ENCODE data around the gene RUFY3. TPM values are rescaled to one million over a fixed set of nuclear protein-coding genes. Genes with fewer than 3 reads are reported as not detected.
"Not testable (repeated sequence)": the region's sequence is repeated elsewhere in the genome, so short reads cannot be mapped to it uniquely, and the experiment has no call there.

Gene RUFY3
- polyA plus RNA-seq, 2 of the 4 experiments (the other 2 are of a cell fraction), result 8.1 to 20.8 TPM

DNA sequence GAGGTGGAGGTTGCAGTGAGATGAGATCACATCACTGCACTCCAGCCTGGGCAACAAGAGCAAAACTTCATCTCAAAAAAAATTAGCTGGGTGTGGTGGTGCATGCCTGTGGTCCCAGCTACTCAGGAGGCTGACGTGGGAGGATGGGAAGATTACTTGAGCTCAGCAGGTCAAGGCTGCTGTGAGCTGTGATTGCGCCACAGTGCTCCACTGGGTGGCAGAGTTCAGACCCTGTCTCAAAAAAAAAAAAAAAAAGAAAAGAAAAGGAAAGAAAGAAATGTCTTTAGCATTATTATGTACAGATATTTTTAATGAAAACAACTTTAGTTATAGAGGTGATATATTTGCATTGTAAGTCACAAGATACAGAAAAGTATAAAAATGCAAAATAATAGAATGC, 14.2 kb downstream of the RUFY3 start:
- TF ChIP-seq RAD21 (conservative IDR thresholded peaks at IDR 0.05 in 1 of 2, IDR thresholded peaks at IDR 0.05 in 1 of 2) (0 out of 5 replicates have a peak, but pooled peaks of 1 of the 2 experiments have one; percentile 2), CEBPB (IDR thresholded peaks at IDR 0.05) (peak; percentile 43 to 80; a peak in 3 of 4 replicates), CTCF (IDR thresholded peaks at IDR 0.05) (peak; percentile 21; the same call in 2 of the 3 replicates)
- H3K27ac ChIP-seq, POLR2A ChIA-PET, FAIRE-seq, H3K4me2 ChIP-seq, H3K9me3 ChIP-seq, H3K4me3 ChIP-seq: not testable (repeated sequence)
- DNase-seq (ENCODE audit: low read depth in 1 of 2, low spot score in 1 of 2), result peak in 1 of 2 experiments; percentile 39
- ATAC-seq, result peak in 1 of 2 experiments; percentile 75; a peak in 2 of 6 replicates
- CTCF ChIA-PET, result interaction anchor here (0.9 to 1.2 kb wide), 3 partner anchors 10 to 25 kb away, joined by 3 to 4 read pairs (median 3); no protein-coding TSS in a partner anchor
- WGBS (ENCODE audit: missing lambda C conversion rate), result 56% methylated on average over 2 of the region's 2 CpGs
- peaks cover 27% of the 10 kb centered on the region for H3K4me1 ChIP-seq

DNA sequence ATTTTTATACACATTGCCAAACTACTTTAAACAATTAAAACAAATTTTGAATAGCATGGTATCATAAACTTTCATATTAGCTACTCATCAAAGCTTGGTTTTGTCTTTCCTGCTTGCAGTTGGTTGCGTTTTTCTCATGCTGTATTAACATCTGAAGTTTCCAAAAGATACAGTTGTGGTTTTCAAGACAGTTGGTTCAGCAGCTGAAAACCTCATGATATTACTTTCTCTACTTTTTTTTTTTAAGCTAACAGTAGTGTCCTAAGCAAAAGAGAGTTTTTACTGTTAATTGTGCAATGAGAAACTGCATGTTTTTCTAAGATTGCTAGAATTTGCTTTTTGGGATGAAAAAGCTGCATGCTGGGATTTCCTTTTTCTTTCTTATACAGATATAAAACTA, 15.2 kb downstream of the RUFY3 start:
- no peak for ATAC-seq
- peaks cover 30% of the 10 kb centered on the region for H3K4me1 ChIP-seq

DNA sequence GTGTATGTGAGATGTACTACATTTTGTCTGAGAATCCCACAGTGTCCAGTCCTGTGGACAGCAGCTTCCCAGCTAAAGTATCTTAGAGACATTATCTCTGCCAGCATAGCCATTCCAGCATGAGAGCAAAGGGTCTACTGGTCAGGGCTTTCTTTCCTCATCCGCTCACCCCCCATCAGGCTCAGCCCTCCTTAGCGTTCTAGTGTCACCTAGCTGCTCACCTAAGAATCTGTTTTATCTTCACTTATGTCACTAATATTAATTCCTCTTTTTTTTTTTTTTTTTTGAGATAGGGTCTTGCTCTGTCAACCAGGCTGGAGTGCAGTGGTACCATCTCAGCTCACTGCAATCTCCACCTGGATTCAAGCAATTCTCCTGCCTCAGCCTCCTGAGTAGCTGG, 15.6 kb downstream of the RUFY3 start:
- no peaks in the 10 kb centered on the region for H3K9me3 ChIP-seq
- ATAC-seq (no peak), FAIRE-seq (no peak), DNase-seq (ENCODE audit: low read depth in 1 of 2, low spot score in 1 of 2) (no peak)
- H3K4me3 ChIP-seq, result no peak overlapping the region
- no peak overlapping the region for H3K4me2 ChIP-seq
- WGBS (ENCODE audit: missing lambda C conversion rate), result 86% methylated on average over 2 of the region's 2 CpGs
- CTCF ChIA-PET, result interaction anchor here (0.6 to 1.2 kb wide), 3 partner anchors 10 to 92 kb away, joined by 3 read pairs; no protein-coding TSS in a partner anchor
- TF ChIP-seq RNF2 (IDR thresholded peaks at IDR 0.05; ENCODE audit: borderline replicate concordance, low read depth), result no peak
- no peak for TF ChIP-seq GATA3 (IDR thresholded peaks at IDR 0.05; ENCODE audit: borderline replicate concordance)
- TF ChIP-seq CTCF (IDR thresholded peaks at IDR 0.05), result no peak
- no peak for TF ChIP-seq TFCP2L1 (CRISPR knock-in tag; IDR thresholded peaks at IDR 0.05)
- TF ChIP-seq, protein P1, sequence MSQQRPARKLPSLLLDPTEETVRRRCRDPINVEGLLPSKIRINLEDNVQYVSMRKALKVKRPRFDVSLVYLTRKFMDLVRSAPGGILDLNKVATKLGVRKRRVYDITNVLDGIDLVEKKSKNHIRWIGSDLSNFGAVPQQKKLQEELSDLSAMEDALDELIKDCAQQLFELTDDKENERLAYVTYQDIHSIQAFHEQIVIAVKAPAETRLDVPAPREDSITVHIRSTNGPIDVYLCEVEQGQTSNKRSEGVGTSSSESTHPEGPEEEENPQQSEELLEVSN (IDR thresholded peaks at IDR 0.05; ENCODE audit: borderline replicate concordance, low read depth), result no peak
- TF ChIP-seq FOSB (CRISPR knock-in tag; IDR thresholded peaks at IDR 0.05), result no peak
- TF ChIP-seq, protein P2, sequence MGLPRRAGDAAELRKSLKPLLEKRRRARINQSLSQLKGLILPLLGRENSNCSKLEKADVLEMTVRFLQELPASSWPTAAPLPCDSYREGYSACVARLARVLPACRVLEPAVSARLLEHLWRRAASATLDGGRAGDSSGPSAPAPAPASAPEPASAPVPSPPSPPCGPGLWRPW (IDR thresholded peaks at IDR 0.05), result no peak
- TF ChIP-seq FOSL2 (IDR thresholded peaks at IDR 0.05), result no peak
- TF ChIP-seq FOSL2 (CRISPR knock-in tag; IDR thresholded peaks at IDR 0.05), result no peak
- TF ChIP-seq NFE2L2 (conservative IDR thresholded peaks at IDR 0.05; ENCODE audit: low read length), result no peak
- no peak for TF ChIP-seq HOXA7 (CRISPR knock-in tag; IDR thresholded peaks at IDR 0.05)
- TF ChIP-seq ZNF302 (CRISPR knock-in tag; IDR thresholded peaks at IDR 0.05), result no peak
- no peak for TF ChIP-seq EHF (CRISPR knock-in tag; IDR thresholded peaks at IDR 0.05)
- TF ChIP-seq MYC (IDR thresholded peaks at IDR 0.05; ENCODE audit: borderline replicate concordance, low read length), result no peak
- peaks cover 30% of the 10 kb centered on the region for H3K4me1 ChIP-seq
- no peak overlapping the region for H3K27ac ChIP-seq
- POLR2A ChIA-PET, result no interaction called here

More for the DNA sequence above, 15.2 kb downstream of the RUFY3 start:
- ChIA-PET POLR2A (no interaction called here), CTCF (interaction anchor here (0.6 to 1.2 kb wide), 3 partner anchors 9 to 93 kb away, joined by 3 read pairs; no protein-coding TSS in a partner anchor)
- no peak for DNase-seq (ENCODE audit: low read depth in 1 of 2, low spot score in 1 of 2)
- no peak for TF ChIP-seq RFX5 (IDR thresholded peaks at IDR 0.05)
- no peak for TF ChIP-seq JUNB (IDR thresholded peaks at IDR 0.05)
- TF ChIP-seq CTCF (IDR thresholded peaks at IDR 0.05), result no peak
- H3K4me3 ChIP-seq, result no peak overlapping the region
- no peak for FAIRE-seq
- H3K4me2 ChIP-seq, result no peak overlapping the region
- no peaks in the 10 kb centered on the region for H3K9me3 ChIP-seq
- WGBS (ENCODE audit: missing lambda C conversion rate), result 88% methylated on average over 1 of the region's 1 CpG
- no peak overlapping the region for H3K27ac ChIP-seq
